AG08396 (cell line): ENCODE results near the gene GABRG3.

Experiments used
- DNase-seq: peaks from one replicate; pipeline ENCODE4 v3.0.0; 2012; ENCODE audit warnings: low spot score, mixed read lengths

Gene GABRG3

DNA sequence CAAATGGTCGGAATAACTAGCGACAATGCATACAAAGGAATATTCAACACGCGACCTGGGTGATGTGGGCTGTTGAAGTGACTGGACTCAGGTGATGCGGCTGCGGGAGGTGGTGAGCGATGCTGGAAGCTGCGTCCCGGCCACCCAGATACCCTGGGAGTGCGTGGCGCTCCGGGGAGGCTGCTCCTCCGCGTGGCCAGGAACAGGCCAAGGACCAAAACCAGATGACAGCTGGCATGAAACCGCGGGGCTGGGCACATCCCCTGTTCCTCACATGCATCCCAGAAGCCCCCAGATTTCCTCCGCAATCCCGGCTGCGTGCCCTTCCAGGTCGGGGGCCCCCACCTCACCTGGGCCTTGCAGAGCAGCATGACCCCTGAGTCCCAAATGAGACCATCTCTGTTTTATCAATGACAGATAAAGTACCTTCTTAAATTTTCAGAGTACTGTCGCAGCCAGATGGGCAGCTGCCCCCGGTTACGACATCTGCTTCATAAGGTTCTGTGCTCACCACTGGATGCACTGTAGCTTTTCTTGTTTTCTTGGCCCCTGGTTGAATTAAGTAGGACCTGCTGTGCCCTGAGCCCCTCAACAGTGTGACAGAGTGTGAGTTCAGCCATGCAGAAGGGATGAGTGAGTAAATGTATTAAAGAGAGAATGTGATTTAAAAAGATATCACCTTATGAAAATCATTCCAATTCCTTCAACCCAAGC, 278.2 kb downstream of the GABRG3 start:
- DNase-seq, result no peak

GRCh38 chr15:27249760-27250109, 278.8 kb downstream of the GABRG3 start:
- DNase-seq, result no peak

GRCh38 chr15:27250223-27250622, 279.2 kb downstream of the GABRG3 start:
- DNase-seq, result no peak

DNA sequence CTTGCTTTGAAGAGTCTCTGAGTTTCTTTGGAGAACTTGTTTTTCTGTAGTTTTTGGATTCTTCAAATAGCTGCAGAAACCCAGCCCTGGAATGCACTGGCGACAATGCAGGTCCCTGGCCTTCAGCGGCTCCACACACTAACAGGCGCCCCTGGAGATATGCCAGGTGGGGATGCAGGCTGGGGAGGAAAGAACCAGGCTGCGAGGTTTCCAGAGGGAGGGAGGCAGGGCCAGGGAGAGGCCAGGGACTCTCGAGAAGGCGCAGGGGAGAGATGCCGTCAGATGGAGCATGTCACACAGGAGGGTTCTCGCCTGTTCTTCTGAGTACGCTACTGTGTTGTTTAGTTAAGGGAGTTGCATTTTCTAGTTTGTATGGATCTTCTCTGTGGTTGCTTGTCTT, 283.1 kb downstream of the GABRG3 start:
- DNase-seq, result no peak

- no peak for DNase-seq
Measured at GRCh38 chr15:27254801-27255200, 283.8 kb downstream of the GABRG3 start.

DNA sequence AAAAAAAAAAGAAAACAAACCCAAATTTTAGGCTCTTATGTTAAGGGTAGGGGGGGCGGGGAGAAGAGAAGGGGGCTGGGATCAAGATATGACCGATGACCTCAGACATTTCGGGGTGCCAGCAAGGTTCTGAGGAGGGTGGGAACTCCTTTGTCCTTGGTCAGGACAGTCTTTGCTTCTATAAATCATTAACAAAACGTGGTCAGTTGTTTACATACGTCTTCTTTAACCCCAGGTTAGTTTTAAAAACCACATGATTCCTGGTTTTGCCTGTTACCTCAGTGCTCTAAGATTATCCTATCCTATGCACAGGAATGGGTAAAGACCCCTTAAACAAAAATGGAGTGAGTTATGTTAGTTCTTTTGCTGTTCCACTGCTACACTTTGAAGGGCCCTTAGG, 285.5 kb downstream of the GABRG3 start:
- DNase-seq, result no peak

GRCh38 chr15:27258287-27258686, 287.3 kb downstream of the GABRG3 start:
- DNase-seq, result no peak

DNA sequence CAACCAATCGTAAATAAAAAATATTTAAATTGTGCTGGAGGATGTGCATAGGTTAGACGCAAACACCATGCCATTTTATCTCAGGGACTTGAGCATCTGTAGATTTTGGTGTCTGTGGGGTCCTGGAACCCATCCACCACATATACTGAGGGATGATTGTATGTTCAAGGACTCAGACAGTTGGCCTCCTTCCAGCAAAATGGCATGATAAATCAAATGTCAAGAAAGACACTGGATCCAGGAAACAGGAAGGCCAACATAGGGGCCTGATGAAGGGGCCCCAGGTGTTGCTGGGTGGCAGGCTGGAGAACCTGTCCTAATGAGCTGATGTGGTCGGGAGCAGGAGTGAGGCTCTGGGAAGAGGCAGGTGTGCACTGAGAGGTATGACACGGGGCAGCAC, 289.5 kb downstream of the GABRG3 start:
- no peak for DNase-seq

GRCh38 chr15:27268923-27269322, 297.9 kb downstream of the GABRG3 start:
- DNase-seq, result no peak

DNA sequence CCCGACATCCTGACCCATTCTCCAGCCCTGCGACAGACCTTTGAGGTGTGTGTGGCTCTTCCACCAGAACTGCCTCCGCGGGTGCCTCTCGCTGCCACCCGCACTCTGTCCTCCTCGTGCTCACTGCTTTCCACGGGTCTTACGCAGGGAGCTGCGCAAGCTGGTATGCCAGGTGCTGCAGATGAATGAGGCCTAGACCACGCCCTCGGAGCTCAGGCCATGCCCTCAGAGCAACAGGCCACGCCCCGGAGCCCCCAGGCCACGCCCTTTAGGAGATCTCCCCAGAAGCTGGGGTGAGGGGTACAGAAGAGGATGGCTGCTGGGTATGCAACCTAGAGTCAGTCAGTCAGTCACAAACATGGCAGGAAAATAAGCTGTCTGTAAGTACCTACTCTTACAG, 300.3 kb downstream of the GABRG3 start:
- DNase-seq, result no peak

- DNase-seq, result no peak
Measured at GRCh38 chr15:27272427-27272826, 301.4 kb downstream of the GABRG3 start.

- no peak for DNase-seq
Measured at GRCh38 chr15:27273506-27273905, 302.5 kb downstream of the GABRG3 start.

GRCh38 chr15:27278761-27279160, 307.8 kb downstream of the GABRG3 start:
- no peak for DNase-seq

GRCh38 chr15:27292641-27293040, 321.7 kb downstream of the GABRG3 start:
- no peak for DNase-seq

GRCh38 chr15:27293607-27294006, 322.6 kb downstream of the GABRG3 start:
- DNase-seq, result no peak

DNA sequence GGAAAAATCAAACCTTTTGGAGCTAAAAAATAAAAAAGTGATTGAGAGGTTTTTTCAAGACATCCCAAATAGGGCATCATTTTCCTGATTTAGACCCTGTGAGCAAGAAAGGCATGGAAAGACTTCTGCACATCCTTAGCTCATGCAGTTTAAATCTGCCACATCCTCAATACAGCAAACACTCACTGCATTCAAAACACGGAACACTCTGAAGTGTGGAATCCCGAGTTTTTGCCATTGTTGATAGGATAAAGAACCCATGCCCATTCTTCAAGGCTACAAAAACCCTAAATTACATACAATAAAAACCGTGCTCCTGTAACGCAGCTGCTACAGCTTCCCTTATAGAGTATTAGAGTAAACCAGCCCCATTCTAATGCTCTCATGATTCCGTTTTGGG, 346.8 kb downstream of the GABRG3 start:
- DNase-seq, result no peak

- DNase-seq, result no peak
Measured at GRCh38 chr15:27323801-27324200, 352.8 kb downstream of the GABRG3 start.

GRCh38 chr15:27324886-27325615, 354.1 kb downstream of the GABRG3 start:
- DNase-seq, result no peak

DNA sequence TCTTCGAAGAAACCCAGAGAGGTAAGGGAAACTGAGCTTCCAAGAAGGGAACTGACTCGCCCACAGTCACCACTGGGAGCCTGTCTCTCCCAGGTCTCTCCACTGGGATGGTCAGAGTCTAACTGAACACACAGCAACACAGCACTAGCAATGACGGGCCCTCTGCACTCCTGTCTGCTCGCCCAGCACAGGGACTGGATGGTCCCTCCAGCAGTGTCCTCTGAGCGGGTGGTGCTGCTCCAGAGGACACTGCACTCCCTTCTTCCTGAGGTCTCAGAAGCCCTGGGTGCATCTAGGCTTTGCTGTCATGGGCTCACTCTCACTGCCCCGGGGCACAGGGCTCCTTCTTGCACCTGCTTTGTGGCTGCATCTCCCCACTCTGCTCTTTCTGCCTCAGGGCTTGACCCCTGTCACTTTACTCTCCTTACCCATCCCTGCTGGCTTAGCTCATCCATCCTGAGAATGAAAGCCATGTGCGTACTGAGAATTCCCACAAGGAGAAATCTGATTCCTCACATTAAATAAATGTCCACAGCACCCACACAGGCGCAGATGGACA, 356.6 kb downstream of the GABRG3 start:
- no peak for DNase-seq

GRCh38 chr15:27328186-27328585, 357.2 kb downstream of the GABRG3 start:
- no peak for DNase-seq

- no peak for DNase-seq
Measured at GRCh38 chr15:27328608-27329007, 357.6 kb downstream of the GABRG3 start.

GRCh38 chr15:27330326-27330725, 359.3 kb downstream of the GABRG3 start:
- no peak for DNase-seq

DNA sequence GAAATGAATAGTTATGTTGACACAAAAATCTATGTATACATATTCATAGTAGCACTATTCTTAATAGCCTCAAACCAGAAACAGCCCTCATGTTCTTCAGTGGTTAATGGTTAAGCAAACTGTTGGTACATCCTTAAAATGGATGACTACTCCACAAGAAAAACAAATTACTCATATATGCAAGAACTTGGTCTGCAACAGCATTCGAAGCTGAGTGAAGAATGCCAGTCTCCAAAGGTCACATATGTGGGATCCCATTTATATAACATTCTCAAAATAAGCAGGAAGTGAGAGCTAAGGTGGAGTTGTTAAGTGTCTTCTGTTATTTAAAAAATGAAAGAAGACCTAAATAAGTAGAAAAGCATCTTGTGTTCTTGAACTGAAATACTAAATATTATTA, 365.7 kb downstream of the GABRG3 start:
- no peak for DNase-seq

DNA sequence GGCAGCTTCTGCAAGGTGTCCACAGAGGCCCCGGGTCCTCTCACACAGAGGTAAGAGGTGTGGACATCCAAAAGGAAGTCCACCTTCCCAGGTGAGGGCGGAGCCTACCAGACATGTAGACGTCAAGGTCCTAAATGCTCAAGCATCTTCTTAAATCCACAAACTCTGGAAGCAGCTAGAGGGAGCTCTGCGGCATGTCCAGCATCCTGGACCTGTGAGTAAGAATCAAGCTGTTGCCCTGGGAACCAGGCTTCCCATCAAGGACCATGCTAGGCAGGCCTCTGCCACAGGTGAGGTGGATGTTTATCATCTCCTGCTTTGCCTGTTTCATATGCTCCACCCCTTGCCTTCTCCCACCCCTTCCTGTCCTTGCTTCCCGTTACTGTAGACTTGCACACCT, 368.2 kb downstream of the GABRG3 start:
- no peak for DNase-seq
